Measurements from ENCODE around the gene KCNQ1. TPM values are rescaled to one million over a fixed set of nuclear protein-coding genes. Genes with fewer than 3 reads are reported as not detected.

KCNQ1 gene
- total RNA-seq, 2 experiments from 2014 or later: 8.7 to 9.5 TPM

GRCh38 chr11:2517016-2517385 lies 72.2 kb downstream of the KCNQ1 start:
- Mint-ChIP-seq H3K9me3 (no peaks in the 10 kb centered on the region), H3K27ac (no peak overlapping the region), H3K4me3 (no peak overlapping the region), H3K4me1 (ENCODE audit: low read depth) (no peaks in the 10 kb centered on the region), H3K36me3 (ENCODE audit: low read depth) (no peaks in the 10 kb centered on the region), H3K27me3 (no peaks in the 10 kb centered on the region)
- ATAC-seq: no peak
- TF ChIP-seq, protein P1, sequence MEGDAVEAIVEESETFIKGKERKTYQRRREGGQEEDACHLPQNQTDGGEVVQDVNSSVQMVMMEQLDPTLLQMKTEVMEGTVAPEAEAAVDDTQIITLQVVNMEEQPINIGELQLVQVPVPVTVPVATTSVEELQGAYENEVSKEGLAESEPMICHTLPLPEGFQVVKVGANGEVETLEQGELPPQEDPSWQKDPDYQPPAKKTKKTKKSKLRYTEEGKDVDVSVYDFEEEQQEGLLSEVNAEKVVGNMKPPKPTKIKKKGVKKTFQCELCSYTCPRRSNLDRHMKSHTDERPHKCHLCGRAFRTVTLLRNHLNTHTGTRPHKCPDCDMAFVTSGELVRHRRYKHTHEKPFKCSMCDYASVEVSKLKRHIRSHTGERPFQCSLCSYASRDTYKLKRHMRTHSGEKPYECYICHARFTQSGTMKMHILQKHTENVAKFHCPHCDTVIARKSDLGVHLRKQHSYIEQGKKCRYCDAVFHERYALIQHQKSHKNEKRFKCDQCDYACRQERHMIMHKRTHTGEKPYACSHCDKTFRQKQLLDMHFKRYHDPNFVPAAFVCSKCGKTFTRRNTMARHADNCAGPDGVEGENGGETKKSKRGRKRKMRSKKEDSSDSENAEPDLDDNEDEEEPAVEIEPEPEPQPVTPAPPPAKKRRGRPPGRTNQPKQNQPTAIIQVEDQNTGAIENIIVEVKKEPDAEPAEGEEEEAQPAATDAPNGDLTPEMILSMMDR (IDR thresholded peaks at IDR 0.05): no peak
- intact Hi-C loops (cut with micrococcal nuclease): no loop called here
- ChIA-PET CTCF (no interaction called here), POLR2A (no interaction called here)
- no peak for DNase-seq

- Mint-ChIP-seq H3K36me3 (ENCODE audit: low read depth) (no peaks in the 10 kb centered on the region), H3K4me1 (ENCODE audit: low read depth) (no peaks in the 10 kb centered on the region), H3K27me3 (no peaks in the 10 kb centered on the region), H3K27ac (no peak overlapping the region), H3K9me3 (no peaks in the 10 kb centered on the region), H3K4me3 (no peak overlapping the region)
- no peak for ATAC-seq
- TF ChIP-seq, protein P1 (IDR thresholded peaks at IDR 0.05): no peak
- ChIA-PET POLR2A (no interaction called here), CTCF (no interaction called here)
- intact Hi-C loops (cut with micrococcal nuclease): no loop called here
- no peak for DNase-seq
Observed at GRCh38 chr11:2517386-2518064, 72.7 kb downstream of the KCNQ1 start.

DNA sequence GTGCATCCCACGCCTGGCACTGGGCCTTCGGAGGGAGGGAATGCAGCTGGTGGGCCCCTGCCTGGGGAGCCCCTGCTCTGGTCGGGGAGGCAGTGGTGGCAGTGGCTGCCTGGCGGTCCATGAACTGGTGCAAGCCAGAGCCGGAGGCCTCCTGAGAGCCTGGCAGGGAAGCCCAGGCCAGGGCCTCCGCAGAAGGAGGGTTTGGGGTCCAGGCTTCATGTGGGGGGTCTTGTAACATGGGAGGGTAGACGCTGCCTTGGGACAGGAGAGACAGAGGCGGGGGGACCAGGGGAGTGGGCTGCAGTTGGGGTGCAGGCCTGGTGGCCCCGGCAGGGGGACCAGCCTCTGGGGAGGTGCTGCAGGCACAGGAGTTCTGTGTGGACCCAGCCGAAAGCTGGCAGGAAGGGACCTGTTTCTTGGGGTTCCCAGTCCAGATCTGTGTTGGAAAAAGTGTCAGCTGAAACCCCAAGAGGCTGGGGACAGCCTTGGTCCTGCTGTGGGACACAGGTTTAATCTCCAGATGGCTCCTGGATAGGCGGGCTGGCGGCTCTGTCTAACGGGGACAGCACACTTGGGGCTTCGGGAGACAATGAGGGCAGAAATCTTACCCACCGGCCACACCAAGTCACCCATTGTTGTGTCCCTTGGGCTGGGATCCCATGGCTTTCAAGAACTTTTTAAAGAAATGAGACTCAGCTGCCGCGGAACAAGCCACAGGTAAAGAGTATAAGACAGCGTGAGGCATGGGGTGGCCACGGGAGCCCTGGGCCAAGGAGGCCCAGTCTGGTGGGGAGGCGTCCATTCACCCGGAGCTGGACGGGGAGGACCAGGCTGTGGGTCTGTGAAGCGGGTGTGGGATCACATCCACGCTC lies 73.5 kb downstream of the KCNQ1 start:
- CTCF ChIA-PET: no interaction called here
- H3K27ac Mint-ChIP-seq: no peak overlapping the region
- no peak for ATAC-seq
- intact Hi-C loops (cut with micrococcal nuclease): no loop called here
- no peaks in the 10 kb centered on the region for H3K9me3 Mint-ChIP-seq
- H3K4me3 Mint-ChIP-seq: no peak overlapping the region
- DNase-seq: no peak
- no peaks in the 10 kb centered on the region for H3K4me1 Mint-ChIP-seq (ENCODE audit: low read depth)
- POLR2A ChIA-PET: no interaction called here
- no peaks in the 10 kb centered on the region for H3K27me3 Mint-ChIP-seq
- TF ChIP-seq, protein P1 (IDR thresholded peaks at IDR 0.05): no peak
- no peaks in the 10 kb centered on the region for H3K36me3 Mint-ChIP-seq (ENCODE audit: low read depth)

DNA sequence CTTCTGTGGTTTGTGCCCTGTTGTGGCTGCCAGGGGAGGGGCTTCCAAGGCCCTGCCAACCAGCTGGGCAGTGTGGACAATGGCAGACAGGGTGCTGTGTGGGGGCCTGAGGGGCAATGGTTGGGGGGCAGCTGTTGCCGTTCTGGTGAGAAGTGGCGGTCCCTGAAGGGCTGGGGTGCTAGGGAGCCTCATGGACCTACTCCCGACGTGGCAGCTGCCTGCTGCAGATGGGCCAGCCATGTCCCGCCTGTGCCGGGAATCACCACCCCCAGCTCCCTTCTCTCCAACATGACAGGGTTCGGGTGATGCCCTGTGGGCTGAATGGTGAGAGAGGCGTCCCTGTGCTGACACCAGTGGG lies 74.2 kb downstream of the KCNQ1 start:
- Mint-ChIP-seq H3K4me1 (ENCODE audit: low read depth) (no peaks in the 10 kb centered on the region), H3K4me3 (no peak overlapping the region), H3K9me3 (no peaks in the 10 kb centered on the region), H3K36me3 (ENCODE audit: low read depth) (no peaks in the 10 kb centered on the region), H3K27ac (no peak overlapping the region), H3K27me3 (no peaks in the 10 kb centered on the region)
- DNase-seq (no peak), ATAC-seq (no peak)
- CTCF ChIA-PET: no interaction called here
- POLR2A ChIA-PET: no interaction called here
- intact Hi-C loops (cut with micrococcal nuclease): no loop called here
- TF ChIP-seq, protein P1 (IDR thresholded peaks at IDR 0.05): no peak

DNA sequence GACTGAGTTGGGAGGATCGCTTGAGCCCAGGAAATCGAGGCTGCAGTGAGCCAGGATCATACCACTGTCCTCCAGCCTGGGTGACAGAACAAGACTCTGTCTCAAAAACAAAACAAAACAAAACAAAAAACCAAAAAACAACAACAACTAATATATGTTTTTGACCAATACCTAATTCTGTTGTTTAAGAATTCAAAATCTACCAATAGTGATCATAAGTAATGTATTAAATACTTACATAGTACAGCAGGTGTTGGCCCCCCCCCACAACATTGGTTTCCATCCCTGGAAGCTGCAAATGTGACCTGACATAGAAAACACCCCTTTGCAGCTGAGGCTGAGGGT lies 74.7 kb downstream of the KCNQ1 start:
- no peak for DNase-seq
- ATAC-seq: no peak
- POLR2A ChIA-PET: no interaction called here
- Mint-ChIP-seq H3K4me3 (no peak overlapping the region), H3K36me3 (ENCODE audit: low read depth) (no peaks in the 10 kb centered on the region), H3K9me3 (no peaks in the 10 kb centered on the region), H3K27ac (no peak overlapping the region), H3K27me3 (no peaks in the 10 kb centered on the region), H3K4me1 (ENCODE audit: low read depth) (no peaks in the 10 kb centered on the region)
- intact Hi-C loops (cut with micrococcal nuclease): no loop called here
- TF ChIP-seq, protein P1 (IDR thresholded peaks at IDR 0.05): no peak
- CTCF ChIA-PET: no interaction called here

All from activated CD8-positive, alpha-beta T cell treated with anti-CD3 and anti-CD28 coated beads for 36 hours (primary cell).